Upper lobe of left lung (tissue), 4 donors: Measurements from ENCODE around the gene CAMK1D.

ENCODE experiments used
- EP300 ChIP-seq, 4 donors: sonication (generic); formaldehyde crosslinking; IDR thresholded peaks; one replicate each; pipeline ENCODE4 v1.5.1; 2017; ENCODE audit warnings: antibody characterized with exemption in 4 of 4, control low read depth in 2 of 4
- POLR2A ChIP-seq, 4 donors: fragments of 450-650 bp; IDR thresholded peaks; one replicate each; pipeline ENCODE4 v1.5.1; 2016 to 2017; ENCODE audit warnings: antibody characterized with exemption in 4 of 4, mild to moderate bottlenecking in 2 of 4
- POLR2AphosphoS5 ChIP-seq, 2 donors: sonication (generic); formaldehyde crosslinking; IDR thresholded peaks; one replicate each; pipeline ENCODE4 v1.5.1; 2017; ENCODE audit warnings: antibody characterized with exemption in 2 of 2
- TF ChIP-seq, protein P1 (sequence below), 6 experiments: fragments of 450-650 bp in 4 of 6; fragments of 200-600 bp in 2 of 6; sonication (generic) in 2 of 6; IDR thresholded peaks; one replicate each; pipeline ENCODE4 v1.5.1; 2016 to 2019; ENCODE audit warnings: antibody characterized with exemption in 6 of 6

- TF ChIP-seq POLR2AphosphoS5 (IDR thresholded peaks at IDR 0.05) = no peak
- TF ChIP-seq, protein P1, sequence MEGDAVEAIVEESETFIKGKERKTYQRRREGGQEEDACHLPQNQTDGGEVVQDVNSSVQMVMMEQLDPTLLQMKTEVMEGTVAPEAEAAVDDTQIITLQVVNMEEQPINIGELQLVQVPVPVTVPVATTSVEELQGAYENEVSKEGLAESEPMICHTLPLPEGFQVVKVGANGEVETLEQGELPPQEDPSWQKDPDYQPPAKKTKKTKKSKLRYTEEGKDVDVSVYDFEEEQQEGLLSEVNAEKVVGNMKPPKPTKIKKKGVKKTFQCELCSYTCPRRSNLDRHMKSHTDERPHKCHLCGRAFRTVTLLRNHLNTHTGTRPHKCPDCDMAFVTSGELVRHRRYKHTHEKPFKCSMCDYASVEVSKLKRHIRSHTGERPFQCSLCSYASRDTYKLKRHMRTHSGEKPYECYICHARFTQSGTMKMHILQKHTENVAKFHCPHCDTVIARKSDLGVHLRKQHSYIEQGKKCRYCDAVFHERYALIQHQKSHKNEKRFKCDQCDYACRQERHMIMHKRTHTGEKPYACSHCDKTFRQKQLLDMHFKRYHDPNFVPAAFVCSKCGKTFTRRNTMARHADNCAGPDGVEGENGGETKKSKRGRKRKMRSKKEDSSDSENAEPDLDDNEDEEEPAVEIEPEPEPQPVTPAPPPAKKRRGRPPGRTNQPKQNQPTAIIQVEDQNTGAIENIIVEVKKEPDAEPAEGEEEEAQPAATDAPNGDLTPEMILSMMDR (IDR thresholded peaks at IDR 0.05) = no peak
- TF ChIP-seq EP300 (IDR thresholded peaks at IDR 0.05) = no peak
- no peak for TF ChIP-seq POLR2A (IDR thresholded peaks at IDR 0.05)
Measured at GRCh38 chr10:12394241-12395033, 45.1 kb downstream of the CAMK1D start.
